SK-N-SH treated with all-trans-retinoic acid at 6 μM for 48 hours (cell line): Measurements from ENCODE around the gene PLD5.

ENCODE experiments used
- ATAC-seq: fragments of 200-7000 bp; cut with Tn5 transposase; 3 replicates; pipeline ENCODE4 v1.9.1; 2020; ENCODE audit warnings: mild to moderate bottlenecking, moderate library complexity
- ARNTL ChIP-seq: fragments of 450-650 bp; formaldehyde crosslinking; IDR thresholded peaks from 2 replicates; pipeline ENCODE4 v1.5.0; 2020; ENCODE audit warnings: low read depth, mild to moderate bottlenecking, moderate library complexity, borderline replicate concordance
- BACH2 ChIP-seq: fragments of 250-450 bp; sonication (Bioruptor Pico); IDR thresholded peaks from 2 replicates; pipeline ENCODE4 v1.9.0; 2021; ENCODE audit warnings: mild to moderate bottlenecking, borderline replicate concordance
- CSDC2 ChIP-seq: fragments of 250-450 bp; sonication (Bioruptor Pico); IDR thresholded peaks from 2 replicates; pipeline ENCODE4 v1.5.0; 2020; ENCODE audit warnings: mild to moderate bottlenecking, moderate library complexity
- ESRRG ChIP-seq: fragments of 250-450 bp; sonication (Bioruptor Pico); IDR thresholded peaks from 2 replicates; pipeline ENCODE4 v1.6.1; 2021; ENCODE audit warnings: mild to moderate bottlenecking
- GLIS3 ChIP-seq: fragments of 250-450 bp; sonication (Bioruptor Pico); IDR thresholded peaks from 2 replicates; pipeline ENCODE4 v1.5.0; 2020; ENCODE audit warnings: mild to moderate bottlenecking, moderate library complexity
- ISL1 ChIP-seq: fragments of 250-450 bp; sonication (Bioruptor Pico); IDR thresholded peaks from 2 replicates; pipeline ENCODE4 v2.1.2; 2022; ENCODE audit warnings: mild to moderate bottlenecking, moderate library complexity
- OSR1 ChIP-seq: fragments of 250-450 bp; sonication (Bioruptor Pico); IDR thresholded peaks from 2 replicates; pipeline ENCODE4 v1.8.0; 2022; ENCODE audit warnings: moderate library complexity, mild to moderate bottlenecking, inconsistent platforms
- PPARA ChIP-seq: fragments of 250-450 bp; sonication (Bioruptor Pico); IDR thresholded peaks from 2 replicates; pipeline ENCODE4 v1.5.0; 2020; ENCODE audit warnings: mild to moderate bottlenecking, borderline replicate concordance
- RARB ChIP-seq: fragments of 250-450 bp; sonication (Bioruptor Pico); IDR thresholded peaks from 2 replicates; pipeline ENCODE4 v1.8.0; 2021; ENCODE audit warnings: mild to moderate bottlenecking, moderate library complexity
- SNAI2 ChIP-seq: fragments of 250-450 bp; sonication (Bioruptor Pico); IDR thresholded peaks from 2 replicates; pipeline ENCODE4 v1.5.0; 2020; ENCODE audit warnings: mild to moderate bottlenecking, moderate library complexity
- TCF4 ChIP-seq: fragments of 250-450 bp; sonication (Bioruptor Pico); IDR thresholded peaks from 2 replicates; pipeline ENCODE4 v1.8.0; 2021; ENCODE audit warnings: mild to moderate bottlenecking, moderate library complexity, borderline replicate concordance
- TOX ChIP-seq: fragments of 250-450 bp; sonication (Bioruptor Pico); IDR thresholded peaks from 2 replicates; pipeline ENCODE4 v1.8.0; 2021; ENCODE audit warnings: mild to moderate bottlenecking, moderate library complexity, borderline replicate concordance
- ZC3H10 ChIP-seq: fragments of 250-450 bp; sonication (Bioruptor Pico); IDR thresholded peaks from 2 replicates; pipeline ENCODE4 v1.5.1; 2021; ENCODE audit warnings: mild to moderate bottlenecking, moderate library complexity
- ZFP3 ChIP-seq: fragments of 250-450 bp; sonication (Bioruptor Pico); IDR thresholded peaks from 2 replicates; pipeline ENCODE4 v1.5.0; 2020; ENCODE audit warnings: mild to moderate bottlenecking, moderate library complexity
- ZFP30 ChIP-seq: fragments of 450-650 bp; formaldehyde crosslinking; IDR thresholded peaks from 2 replicates; pipeline ENCODE4 v1.5.0; 2022; ENCODE audit warnings: mild to moderate bottlenecking, moderate library complexity
- ZNF565 ChIP-seq: fragments of 450-650 bp; formaldehyde crosslinking; conservative IDR thresholded peaks from 2 replicates; pipeline ENCODE4 v1.5.0; 2020; ENCODE audit warnings: low read depth, mild to moderate bottlenecking, moderate library complexity
- ZNF70 ChIP-seq: fragments of 450-650 bp; formaldehyde crosslinking; IDR thresholded peaks from 2 replicates; pipeline ENCODE4 v1.5.0; 2020; ENCODE audit warnings: mild to moderate bottlenecking, moderate library complexity
- ZNF8 ChIP-seq: fragments of 450-650 bp; formaldehyde crosslinking; IDR thresholded peaks from 2 replicates; pipeline ENCODE4 v1.5.0; 2020; ENCODE audit warnings: mild to moderate bottlenecking, moderate library complexity
- TF ChIP-seq, protein P1 (sequence below): fragments of 250-450 bp; sonication (Bioruptor Pico); IDR thresholded peaks from 2 replicates; pipeline ENCODE4 v1.5.1; 2021; ENCODE audit warnings: mild to moderate bottlenecking, moderate library complexity
- TF ChIP-seq, protein P2 (sequence below): fragments of 250-450 bp; sonication (Bioruptor Pico); IDR thresholded peaks from 2 replicates; pipeline ENCODE4 v1.8.0; 2020; ENCODE audit warnings: mild to moderate bottlenecking, moderate library complexity, borderline replicate concordance
- TF ChIP-seq, protein P3 (sequence below): fragments of 250-450 bp; sonication (Bioruptor Pico); IDR thresholded peaks from 2 replicates; pipeline ENCODE4 v1.5.0; 2020; ENCODE audit warnings: mild to moderate bottlenecking, moderate library complexity
- TF ChIP-seq, protein P4 (sequence below): fragments of 250-450 bp; sonication (Bioruptor Pico); IDR thresholded peaks from 2 replicates; pipeline ENCODE4 v1.8.0; 2021; ENCODE audit warnings: low read depth, mild to moderate bottlenecking, moderate library complexity, borderline replicate concordance

PLD5 gene

DNA sequence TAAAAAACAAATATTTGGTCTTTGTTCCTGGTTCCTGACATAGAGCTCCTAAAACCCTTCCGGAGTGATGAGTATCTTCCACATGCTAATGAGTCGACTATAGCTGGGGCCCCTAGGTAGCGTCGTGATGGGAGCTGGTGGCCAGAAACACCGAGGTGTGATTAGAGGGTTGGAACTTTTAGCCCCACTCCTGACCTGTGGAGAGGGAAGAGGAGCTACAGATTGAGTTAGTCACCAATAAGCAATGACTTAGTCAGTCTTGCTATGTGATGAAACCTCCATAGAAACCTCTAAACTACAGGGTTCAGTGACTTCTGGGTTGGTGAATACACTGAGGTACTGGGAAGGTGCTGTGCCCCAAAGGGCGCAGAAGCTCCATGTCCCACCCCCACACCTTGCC lies 30.1 kb upstream of the PLD5 start:
- TF ChIP-seq, protein P1, sequence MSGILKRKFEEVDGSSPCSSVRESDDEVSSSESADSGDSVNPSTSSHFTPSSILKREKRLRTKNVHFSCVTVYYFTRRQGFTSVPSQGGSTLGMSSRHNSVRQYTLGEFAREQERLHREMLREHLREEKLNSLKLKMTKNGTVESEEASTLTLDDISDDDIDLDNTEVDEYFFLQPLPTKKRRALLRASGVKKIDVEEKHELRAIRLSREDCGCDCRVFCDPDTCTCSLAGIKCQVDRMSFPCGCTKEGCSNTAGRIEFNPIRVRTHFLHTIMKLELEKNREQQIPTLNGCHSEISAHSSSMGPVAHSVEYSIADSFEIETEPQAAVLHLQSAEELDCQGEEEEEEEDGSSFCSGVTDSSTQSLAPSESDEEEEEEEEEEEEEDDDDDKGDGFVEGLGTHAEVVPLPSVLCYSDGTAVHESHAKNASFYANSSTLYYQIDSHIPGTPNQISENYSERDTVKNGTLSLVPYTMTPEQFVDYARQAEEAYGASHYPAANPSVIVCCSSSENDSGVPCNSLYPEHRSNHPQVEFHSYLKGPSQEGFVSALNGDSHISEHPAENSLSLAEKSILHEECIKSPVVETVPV (CRISPR knock-in tag) = no peak
- no peak for TF ChIP-seq ZNF8 (CRISPR knock-in tag)
- no peak for TF ChIP-seq ISL1 (CRISPR knock-in tag)
- TF ChIP-seq GLIS3 (CRISPR knock-in tag) = no peak
- no peak for TF ChIP-seq PPARA (CRISPR knock-in tag)
- no peak for TF ChIP-seq ESRRG (CRISPR knock-in tag)
- TF ChIP-seq ZFP30 (CRISPR knock-in tag) = no peak
- TF ChIP-seq CSDC2 = no peak
- no peak for TF ChIP-seq ZNF70 (CRISPR knock-in tag)
- no peak for ATAC-seq

DNA sequence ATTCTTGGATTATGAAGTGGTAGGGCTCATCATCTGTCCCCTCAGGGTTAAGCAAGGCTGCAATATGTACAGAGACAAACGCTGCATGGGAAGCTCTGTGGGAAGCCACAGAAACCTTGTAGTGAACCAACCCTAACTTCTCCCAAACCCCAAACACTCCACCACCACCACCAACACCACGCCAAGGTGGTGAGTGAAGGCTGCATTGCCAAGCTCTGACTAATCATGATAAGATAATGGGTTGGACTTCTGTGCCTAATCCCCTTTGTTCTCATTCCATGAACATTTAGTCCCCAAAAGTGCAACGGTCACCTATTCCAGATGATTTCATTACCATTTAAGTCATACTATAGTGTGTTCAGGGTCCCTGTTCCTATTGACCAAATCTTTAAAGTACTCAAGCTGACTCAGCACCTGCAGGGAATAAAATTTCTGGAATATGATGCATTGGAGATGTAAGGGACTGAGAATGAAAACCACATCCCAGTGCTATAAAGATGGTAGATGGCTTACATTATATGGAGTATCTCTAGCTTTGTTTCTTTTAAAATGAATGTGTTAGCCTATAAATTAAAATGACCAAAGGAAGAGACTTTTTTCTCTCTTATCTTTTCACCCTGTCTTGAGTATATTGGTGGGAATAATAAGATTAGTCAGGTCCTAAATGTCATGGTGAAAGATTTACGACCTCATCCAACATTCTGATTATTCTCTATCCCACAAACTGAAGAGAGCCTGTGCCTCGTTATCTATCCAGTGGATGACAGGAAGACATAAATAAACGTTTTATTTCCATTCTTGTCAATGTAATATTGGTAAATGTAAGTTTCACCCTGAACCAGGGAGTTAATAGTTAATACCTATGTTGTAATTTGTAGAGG lies 22.6 kb upstream of the PLD5 start:
- ATAC-seq = no peak
- TF ChIP-seq SNAI2 (CRISPR knock-in tag) = no peak
- TF ChIP-seq RARB = no peak
- TF ChIP-seq ZC3H10 (CRISPR knock-in tag) = no peak
- no peak for TF ChIP-seq TOX (CRISPR knock-in tag)
- TF ChIP-seq, protein P2, sequence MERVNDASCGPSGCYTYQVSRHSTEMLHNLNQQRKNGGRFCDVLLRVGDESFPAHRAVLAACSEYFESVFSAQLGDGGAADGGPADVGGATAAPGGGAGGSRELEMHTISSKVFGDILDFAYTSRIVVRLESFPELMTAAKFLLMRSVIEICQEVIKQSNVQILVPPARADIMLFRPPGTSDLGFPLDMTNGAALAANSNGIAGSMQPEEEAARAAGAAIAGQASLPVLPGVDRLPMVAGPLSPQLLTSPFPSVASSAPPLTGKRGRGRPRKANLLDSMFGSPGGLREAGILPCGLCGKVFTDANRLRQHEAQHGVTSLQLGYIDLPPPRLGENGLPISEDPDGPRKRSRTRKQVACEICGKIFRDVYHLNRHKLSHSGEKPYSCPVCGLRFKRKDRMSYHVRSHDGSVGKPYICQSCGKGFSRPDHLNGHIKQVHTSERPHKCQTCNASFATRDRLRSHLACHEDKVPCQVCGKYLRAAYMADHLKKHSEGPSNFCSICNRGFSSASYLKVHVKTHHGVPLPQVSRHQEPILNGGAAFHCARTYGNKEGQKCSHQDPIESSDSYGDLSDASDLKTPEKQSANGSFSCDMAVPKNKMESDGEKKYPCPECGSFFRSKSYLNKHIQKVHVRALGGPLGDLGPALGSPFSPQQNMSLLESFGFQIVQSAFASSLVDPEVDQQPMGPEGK = no peak
- TF ChIP-seq ZNF565 (CRISPR knock-in tag) = no peak
- TF ChIP-seq CSDC2 = no peak
- TF ChIP-seq, protein P3, sequence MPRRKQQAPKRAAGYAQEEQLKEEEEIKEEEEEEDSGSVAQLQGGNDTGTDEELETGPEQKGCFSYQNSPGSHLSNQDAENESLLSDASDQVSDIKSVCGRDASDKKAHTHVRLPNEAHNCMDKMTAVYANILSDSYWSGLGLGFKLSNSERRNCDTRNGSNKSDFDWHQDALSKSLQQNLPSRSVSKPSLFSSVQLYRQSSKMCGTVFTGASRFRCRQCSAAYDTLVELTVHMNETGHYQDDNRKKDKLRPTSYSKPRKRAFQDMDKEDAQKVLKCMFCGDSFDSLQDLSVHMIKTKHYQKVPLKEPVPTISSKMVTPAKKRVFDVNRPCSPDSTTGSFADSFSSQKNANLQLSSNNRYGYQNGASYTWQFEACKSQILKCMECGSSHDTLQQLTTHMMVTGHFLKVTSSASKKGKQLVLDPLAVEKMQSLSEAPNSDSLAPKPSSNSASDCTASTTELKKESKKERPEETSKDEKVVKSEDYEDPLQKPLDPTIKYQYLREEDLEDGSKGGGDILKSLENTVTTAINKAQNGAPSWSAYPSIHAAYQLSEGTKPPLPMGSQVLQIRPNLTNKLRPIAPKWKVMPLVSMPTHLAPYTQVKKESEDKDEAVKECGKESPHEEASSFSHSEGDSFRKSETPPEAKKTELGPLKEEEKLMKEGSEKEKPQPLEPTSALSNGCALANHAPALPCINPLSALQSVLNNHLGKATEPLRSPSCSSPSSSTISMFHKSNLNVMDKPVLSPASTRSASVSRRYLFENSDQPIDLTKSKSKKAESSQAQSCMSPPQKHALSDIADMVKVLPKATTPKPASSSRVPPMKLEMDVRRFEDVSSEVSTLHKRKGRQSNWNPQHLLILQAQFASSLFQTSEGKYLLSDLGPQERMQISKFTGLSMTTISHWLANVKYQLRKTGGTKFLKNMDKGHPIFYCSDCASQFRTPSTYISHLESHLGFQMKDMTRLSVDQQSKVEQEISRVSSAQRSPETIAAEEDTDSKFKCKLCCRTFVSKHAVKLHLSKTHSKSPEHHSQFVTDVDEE (CRISPR knock-in tag) = no peak
- TF ChIP-seq, protein P4, sequence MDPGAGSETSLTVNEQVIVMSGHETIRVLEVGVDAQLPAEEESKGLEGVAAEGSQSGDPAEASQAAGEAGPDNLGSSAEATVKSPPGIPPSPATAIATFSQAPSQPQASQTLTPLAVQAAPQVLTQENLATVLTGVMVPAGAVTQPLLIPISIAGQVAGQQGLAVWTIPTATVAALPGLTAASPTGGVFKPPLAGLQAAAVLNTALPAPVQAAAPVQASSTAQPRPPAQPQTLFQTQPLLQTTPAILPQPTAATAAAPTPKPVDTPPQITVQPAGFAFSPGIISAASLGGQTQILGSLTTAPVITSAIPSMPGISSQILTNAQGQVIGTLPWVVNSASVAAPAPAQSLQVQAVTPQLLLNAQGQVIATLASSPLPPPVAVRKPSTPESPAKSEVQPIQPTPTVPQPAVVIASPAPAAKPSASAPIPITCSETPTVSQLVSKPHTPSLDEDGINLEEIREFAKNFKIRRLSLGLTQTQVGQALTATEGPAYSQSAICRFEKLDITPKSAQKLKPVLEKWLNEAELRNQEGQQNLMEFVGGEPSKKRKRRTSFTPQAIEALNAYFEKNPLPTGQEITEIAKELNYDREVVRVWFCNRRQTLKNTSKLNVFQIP (CRISPR knock-in tag) = no peak
- no peak for TF ChIP-seq BACH2 (CRISPR knock-in tag)
- TF ChIP-seq, protein P1 (CRISPR knock-in tag) = no peak
- TF ChIP-seq ISL1 (CRISPR knock-in tag) = no peak
- no peak for TF ChIP-seq TCF4
- no peak for TF ChIP-seq PPARA (CRISPR knock-in tag)
- no peak for TF ChIP-seq GLIS3 (CRISPR knock-in tag)
- TF ChIP-seq ZFP3 (CRISPR knock-in tag) = no peak
- no peak for TF ChIP-seq OSR1 (CRISPR knock-in tag)
- no peak for TF ChIP-seq ARNTL
- TF ChIP-seq, all 23 proteins: peak for 0
